ENCODE results near the gene ARFGAP2. TPM values are rescaled to one million over a fixed set of nuclear protein-coding genes. Genes with fewer than 3 reads are reported as not detected.

ARFGAP2 gene
- total and polyA plus RNA-seq, 2 of the 8 experiments (the other 6 are each of a cell fraction or from before 2014, with no cell fraction given) = 50.2 to 64.0 TPM

GRCh38 chr11:47213950-47214565, 37.4 kb upstream of the ARFGAP2 start (continued):
- TF ChIP-seq CBX5 (IDR thresholded peaks at IDR 0.05; ENCODE audit: low read depth, low read length) = no peak
- peak; percentile 42; the same call in 1 of the 2 replicates for TF ChIP-seq PHF8 (conservative IDR thresholded peaks at IDR 0.05; ENCODE audit: low read depth, low read length)
- TF ChIP-seq SRF (IDR thresholded peaks at IDR 0.05; ENCODE audit: low read depth, low read length) = no peak
- no peak for TF ChIP-seq KDM5A (IDR thresholded peaks at IDR 0.05; ENCODE audit: low read length)
- peak; percentile 76 for TF ChIP-seq TAF1 (IDR thresholded peaks at IDR 0.05; ENCODE audit: low read depth, low read length)
- no peak for TF ChIP-seq GTF2F1 (IDR thresholded peaks at IDR 0.05; ENCODE audit: borderline replicate concordance, low read depth, low read length)
- TF ChIP-seq SAP30 (IDR thresholded peaks at IDR 0.05; ENCODE audit: insufficient read depth, insufficient replicate concordance, low read length) = no peak
- no peak for TF ChIP-seq SP2 (IDR thresholded peaks at IDR 0.05; ENCODE audit: low read length)
- no peak for TF ChIP-seq JUN (IDR thresholded peaks at IDR 0.05; ENCODE audit: low read depth, low read length)
- TF ChIP-seq RAD21 (IDR thresholded peaks at IDR 0.05 in 1 of 2, conservative IDR thresholded peaks at IDR 0.05 in 1 of 2; ENCODE audit: low read depth in 2 of 2, low read length in 2 of 2) = no peak
- no peak for TF ChIP-seq NRF1 (IDR thresholded peaks at IDR 0.05; ENCODE audit: low read depth, low read length)
- TF ChIP-seq USF2 (IDR thresholded peaks at IDR 0.05; ENCODE audit: low read length) = no peak
- no peak for TF ChIP-seq TEAD4 (IDR thresholded peaks at IDR 0.05; ENCODE audit: low read depth, low read length)
- TF ChIP-seq FOSL1 (IDR thresholded peaks at IDR 0.05; ENCODE audit: insufficient read depth, low read depth, low read length) = no peak
- no peak for TF ChIP-seq EZH2 (IDR thresholded peaks at IDR 0.05; ENCODE audit: low read depth, low read length, severe bottlenecking)
- TF ChIP-seq CTCF (IDR thresholded peaks at IDR 0.05; ENCODE audit: control extremely low read depth in 1 of 3, insufficient read depth in 1 of 3, low read depth in 1 of 3, low read length in 3 of 3) = no peak
- TF ChIP-seq SP1 (IDR thresholded peaks at IDR 0.05; ENCODE audit: low read depth, low read length) = 0 out of 2 replicates have a peak, but pooled peaks have one; percentile 34
- TF ChIP-seq CTBP2 (IDR thresholded peaks at IDR 0.05; ENCODE audit: borderline replicate concordance, insufficient read depth, insufficient read length, low read length) = no peak
- no peak for TF ChIP-seq TCF12 (IDR thresholded peaks at IDR 0.05; ENCODE audit: low read depth, low read length)
- no peak for TF ChIP-seq ASH2L (IDR thresholded peaks at IDR 0.05; ENCODE audit: low read length)
- TF ChIP-seq HDAC6 (IDR thresholded peaks at IDR 0.05; ENCODE audit: low read depth, low read length) = no peak
